HepG2 (cell line): Measurements from ENCODE around the gene NT5C. TPM values are rescaled to one million over a fixed set of nuclear protein-coding genes. Genes with fewer than 3 reads are reported as not detected.

Experiments
- AKAP8 ChIP-seq: sonication (generic); formaldehyde crosslinking; IDR thresholded peaks from 2 replicates; pipeline ENCODE4 v1.5.1; 2020; ENCODE audit warnings: mild to moderate bottlenecking, missing genetic modification reagents
- CREM ChIP-seq, 2 experiments: sonication (generic) in 1 of 2; formaldehyde crosslinking in 1 of 2; IDR thresholded peaks; 2 replicates each; pipeline versions ENCODE4 v1.4.0 to v1.6.1; 2016 to 2020; ENCODE audit warnings: antibody characterized with exemption in 1 of 2, mild to moderate bottlenecking in 1 of 2, missing genetic modification reagents in 1 of 2
- HDAC2 ChIP-seq: sonication (generic); formaldehyde crosslinking; IDR thresholded peaks from 2 replicates; pipeline ENCODE4 v1.4.0; 2020; ENCODE audit warnings: missing genetic modification reagents
- KLF9 ChIP-seq: IDR thresholded peaks from 2 replicates; pipeline ENCODE4 v1.6.1; 2016; ENCODE audit warnings: low read depth
- NR2F1 ChIP-seq, 2 experiments: fragments of 450-650 bp in 1 of 2; formaldehyde crosslinking in 1 of 2; IDR thresholded peaks; 2 replicates each; pipeline versions ENCODE4 v1.5.0 to v1.6.1; 2016 to 2020; ENCODE audit warnings: mild to moderate bottlenecking in 1 of 2, missing compliant biosample characterization in 1 of 2, missing genetic modification reagents in 1 of 2, moderate library complexity in 1 of 2
- ONECUT2 ChIP-seq: sonication (generic); formaldehyde crosslinking; IDR thresholded peaks from 2 replicates; pipeline ENCODE4 v1.4.0; 2020; ENCODE audit warnings: missing genetic modification reagents
- PAX8 ChIP-seq: sonication (generic); formaldehyde crosslinking; IDR thresholded peaks from 2 replicates; pipeline ENCODE4 v1.8.0; 2022; ENCODE audit warnings: mild to moderate bottlenecking, missing genetic modification reagents, borderline replicate concordance
- PITX1 ChIP-seq: sonication (generic); formaldehyde crosslinking; IDR thresholded peaks from 2 replicates; pipeline ENCODE4 v1.5.1; 2020; ENCODE audit warnings: mild to moderate bottlenecking, missing genetic modification reagents
- RFX3 ChIP-seq: IDR thresholded peaks from 2 replicates; pipeline ENCODE4 v1.6.1; 2016; ENCODE audit warnings: missing biosample characterization, missing genetic modification reagents
- RXRB ChIP-seq: IDR thresholded peaks from 2 replicates; pipeline ENCODE4 v1.6.1; 2016; ENCODE audit warnings: borderline replicate concordance, missing genetic modification reagents, missing compliant biosample characterization
- SP5 ChIP-seq: IDR thresholded peaks from 2 replicates; pipeline ENCODE4 v1.6.1; 2016; ENCODE audit warnings: low read depth, borderline replicate concordance
- XRCC5 ChIP-seq: fragments of 200-400 bp; formaldehyde crosslinking; optimal IDR thresholded peaks from 2 replicates; pipeline ENCODE3; 2017; ENCODE audit warnings: mild to moderate bottlenecking, low read length
- ZBTB1 ChIP-seq: sonication (generic); formaldehyde crosslinking; IDR thresholded peaks from 2 replicates; pipeline ENCODE4 v1.4.0; 2020; ENCODE audit warnings: missing genetic modification reagents, borderline replicate concordance
- ZNF12 ChIP-seq: sonication (generic); formaldehyde crosslinking; IDR thresholded peaks from 2 replicates; pipeline ENCODE4 v1.5.0; 2020; ENCODE audit warnings: missing genetic modification reagents
- ZNF317 ChIP-seq: sonication (generic); formaldehyde crosslinking; IDR thresholded peaks from 2 replicates; pipeline ENCODE4 v1.5.0; 2020; ENCODE audit warnings: mild to moderate bottlenecking, missing genetic modification reagents
- ZNF333 ChIP-seq: sonication (generic); formaldehyde crosslinking; IDR thresholded peaks from 2 replicates; pipeline ENCODE4 v1.4.0; 2020; ENCODE audit warnings: mild to moderate bottlenecking, missing genetic modification reagents, borderline replicate concordance
- ZNF367 ChIP-seq: sonication (generic); formaldehyde crosslinking; IDR thresholded peaks from 2 replicates; pipeline ENCODE4 v1.4.0; 2020; ENCODE audit warnings: missing genetic modification reagents, borderline replicate concordance
- ZNF589 ChIP-seq: sonication (generic); formaldehyde crosslinking; conservative IDR thresholded peaks from 2 replicates; pipeline ENCODE4 v1.8.0; 2022; ENCODE audit warnings: mild to moderate bottlenecking, moderate library complexity, missing genetic modification reagents
- ZNF598 ChIP-seq: sonication (generic); formaldehyde crosslinking; IDR thresholded peaks from 2 replicates; pipeline ENCODE4 v1.5.1; 2020; ENCODE audit warnings: mild to moderate bottlenecking, missing genetic modification reagents, borderline replicate concordance
- ZNF614 ChIP-seq: IDR thresholded peaks from 2 replicates; pipeline ENCODE4 v1.6.1; 2018; ENCODE audit warnings: missing biosample characterization, missing genetic modification reagents, inconsistent platforms, borderline replicate concordance
- polyA plus RNA-seq, 8 experiments: library from polyadenylated mRNA; depleted of rRNA in 3 of 8; stranded (reverse) in 7 of 8; unstranded in 1 of 8; fragments of >200 nt; fragmentation: Illumina TruSeq in 4 of 8; extraction: Trizol in 4 of 8; gene quantifications; 2 replicates each; pipeline versions ENCODE4 v1.2.1 to v1.2.3, GENCODE V29; 2011 to 2016; ENCODE audit warnings: low read depth in 4 of 8, missing spikeins in 1 of 8, mixed read lengths in 1 of 8; ENCODE audit not compliant: insufficient read depth in 1 of 8
- total RNA-seq, 5 experiments: library from RNA; depleted of rRNA; stranded (reverse); fragments of >200 nt; fragmentation: Illumina TruSeq; extraction: Trizol; gene quantifications; 2 replicates each; pipeline ENCODE4 v1.2.3, GENCODE V29; 2016; ENCODE audit warnings: low read depth in 1 of 5
- TF ChIP-seq, protein P1 (sequence below): sonication (generic); formaldehyde crosslinking; IDR thresholded peaks from 2 replicates; pipeline ENCODE4 v1.8.0; 2022; ENCODE audit warnings: mild to moderate bottlenecking, missing genetic modification reagents, moderate library complexity
- TF ChIP-seq, protein P2 (sequence below): sonication (generic); formaldehyde crosslinking; IDR thresholded peaks from 2 replicates; pipeline ENCODE4 v1.4.0; 2020; ENCODE audit warnings: mild to moderate bottlenecking, low read depth, missing genetic modification reagents
- TF ChIP-seq, protein P3 (sequence below): sonication (generic); formaldehyde crosslinking; IDR thresholded peaks from 2 replicates; pipeline ENCODE4 v1.9.0; 2021; ENCODE audit warnings: missing genetic modification reagents, mild to moderate bottlenecking, borderline replicate concordance

Gene NT5C
- total and polyA plus RNA-seq, 2 of the 13 experiments (the other 11 are each of a cell fraction or from before 2014, with no cell fraction given), result 42.8 to 48.6 TPM

DNA sequence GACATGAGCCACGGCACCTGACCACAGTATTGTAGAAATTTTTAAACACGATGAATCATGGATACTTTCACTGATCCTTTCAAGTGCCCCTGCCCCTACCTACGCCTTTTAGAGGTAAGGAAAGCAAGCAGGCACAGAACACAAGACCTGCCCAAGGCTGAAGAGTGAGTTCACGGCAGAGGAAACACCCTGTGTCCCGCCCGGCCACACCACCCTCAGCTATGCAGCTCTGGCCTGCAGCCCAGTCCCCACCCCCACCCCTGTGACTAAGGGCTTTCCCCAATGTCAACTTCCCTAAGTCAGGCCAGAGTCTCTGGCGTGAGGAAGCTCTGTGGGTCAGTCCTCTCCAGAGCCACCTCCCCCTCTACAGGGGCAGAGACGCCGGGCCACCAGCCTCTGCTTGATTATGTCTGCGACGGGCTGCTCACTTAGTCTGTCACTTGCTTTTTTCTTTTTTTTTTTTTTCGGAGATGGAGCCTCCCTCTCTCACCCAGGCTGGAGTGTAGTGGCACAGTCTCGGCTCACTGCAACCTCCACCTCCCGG lies 35.4 kb downstream of the NT5C start (continued):
- TF ChIP-seq ZNF333 (CRISPR knock-in tag), result no peak
- TF ChIP-seq ZBTB1 (CRISPR knock-in tag), result no peak
- peak; percentile 61; the same call in 1 of the 2 replicates for TF ChIP-seq ZNF614 (CRISPR knock-in tag)
- TF ChIP-seq KLF9 (CRISPR knock-in tag), result no peak
- no peak for TF ChIP-seq PAX8 (CRISPR knock-in tag)
- no peak for TF ChIP-seq RFX3 (CRISPR knock-in tag)
- TF ChIP-seq AKAP8, result no peak
- no peak for TF ChIP-seq ZNF317 (CRISPR knock-in tag)
- TF ChIP-seq SP5 (CRISPR knock-in tag), result peak; percentile 76
- peak; percentile 20 for TF ChIP-seq XRCC5
- 0 out of 4 replicates have a peak, but pooled peaks of 1 of the 2 experiments have one; percentile 27 for TF ChIP-seq NR2F1 (CRISPR knock-in tag; IDR thresholded peaks at IDR 0.05)
- TF ChIP-seq, protein P1, sequence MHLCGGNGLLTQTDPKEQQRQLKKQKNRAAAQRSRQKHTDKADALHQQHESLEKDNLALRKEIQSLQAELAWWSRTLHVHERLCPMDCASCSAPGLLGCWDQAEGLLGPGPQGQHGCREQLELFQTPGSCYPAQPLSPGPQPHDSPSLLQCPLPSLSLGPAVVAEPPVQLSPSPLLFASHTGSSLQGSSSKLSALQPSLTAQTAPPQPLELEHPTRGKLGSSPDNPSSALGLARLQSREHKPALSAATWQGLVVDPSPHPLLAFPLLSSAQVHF (CRISPR knock-in tag), result no peak
- no peak for TF ChIP-seq ZNF589 (CRISPR knock-in tag)
- TF ChIP-seq PITX1, result peak; percentile 72
- TF ChIP-seq ZNF598 (CRISPR knock-in tag), result no peak
- peak; percentile 34; the same call in 1 of the 2 replicates for TF ChIP-seq CREM (IDR thresholded peaks at IDR 0.05)
- TF ChIP-seq CREM (CRISPR knock-in tag; IDR thresholded peaks at IDR 0.05), result no peak
- TF ChIP-seq, protein P2, sequence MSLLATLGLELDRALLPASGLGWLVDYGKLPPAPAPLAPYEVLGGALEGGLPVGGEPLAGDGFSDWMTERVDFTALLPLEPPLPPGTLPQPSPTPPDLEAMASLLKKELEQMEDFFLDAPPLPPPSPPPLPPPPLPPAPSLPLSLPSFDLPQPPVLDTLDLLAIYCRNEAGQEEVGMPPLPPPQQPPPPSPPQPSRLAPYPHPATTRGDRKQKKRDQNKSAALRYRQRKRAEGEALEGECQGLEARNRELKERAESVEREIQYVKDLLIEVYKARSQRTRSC (CRISPR knock-in tag), result no peak
- no peak for TF ChIP-seq ONECUT2 (CRISPR knock-in tag)
- TF ChIP-seq ZNF12, result no peak
- peak; percentile 86 for TF ChIP-seq RXRB (CRISPR knock-in tag)
- TF ChIP-seq, protein P3, sequence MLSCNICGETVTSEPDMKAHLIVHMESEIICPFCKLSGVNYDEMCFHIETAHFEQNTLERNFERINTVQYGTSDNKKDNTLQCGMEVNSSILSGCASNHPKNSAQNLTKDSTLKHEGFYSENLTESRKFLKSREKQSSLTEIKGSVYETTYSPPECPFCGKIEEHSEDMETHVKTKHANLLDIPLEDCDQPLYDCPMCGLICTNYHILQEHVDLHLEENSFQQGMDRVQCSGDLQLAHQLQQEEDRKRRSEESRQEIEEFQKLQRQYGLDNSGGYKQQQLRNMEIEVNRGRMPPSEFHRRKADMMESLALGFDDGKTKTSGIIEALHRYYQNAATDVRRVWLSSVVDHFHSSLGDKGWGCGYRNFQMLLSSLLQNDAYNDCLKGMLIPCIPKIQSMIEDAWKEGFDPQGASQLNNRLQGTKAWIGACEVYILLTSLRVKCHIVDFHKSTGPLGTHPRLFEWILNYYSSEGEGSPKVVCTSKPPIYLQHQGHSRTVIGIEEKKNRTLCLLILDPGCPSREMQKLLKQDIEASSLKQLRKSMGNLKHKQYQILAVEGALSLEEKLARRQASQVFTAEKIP, result no peak
- no peak for TF ChIP-seq ZNF367
- TF ChIP-seq HDAC2, result peak; percentile 72; the same call in 1 of the 2 replicates
